Kidney epithelial cell (primary cell): ENCODE results near the gene CTRL. TPM values are rescaled to one million over a fixed set of nuclear protein-coding genes. Genes with fewer than 3 reads are reported as not detected.

ENCODE experiments used
- DNase-seq: peaks from one replicate; pipeline ENCODE4 v3.0.0-alpha.2; 2010; ENCODE audit warnings: low read depth
- H3K27me3 ChIP-seq: 2 replicates; pipeline ENCODE4 v1.6.0; 2011; ENCODE audit warnings: low read length; ENCODE audit not compliant: control insufficient read depth, insufficient read depth
- H3K36me3 ChIP-seq: 2 replicates; pipeline ENCODE4 v1.5.1; 2011; ENCODE audit warnings: low read length; ENCODE audit not compliant: control insufficient read depth, insufficient read depth
- H3K4me3 ChIP-seq: 2 replicates; pipeline ENCODE4 v1.5.1; 2011; ENCODE audit warnings: low read depth, mild to moderate bottlenecking, control low read depth, low read length
- CTCF ChIP-seq: IDR thresholded peaks from 2 replicates; pipeline ENCODE4 v1.5.1; 2011; ENCODE audit warnings: mild to moderate bottlenecking, moderate library complexity, low read length, control low read depth, inconsistent platforms; ENCODE audit not compliant: insufficient read depth, poor library complexity, severe bottlenecking
- total RNA-seq: library from RNA; depleted of rRNA; stranded (reverse); fragments of >200 nt; gene quantifications from 2 replicates; pipeline ENCODE4 v1.2.3, GENCODE V29; 2015

CTRL gene
- total RNA-seq, 1 donor from 2014 or later, result not detected

GRCh38 chr16:67964477-67965131, 32.9 kb upstream of the CTRL start:
- Histone ChIP-seq H3K36me3 (no peaks in the 10 kb centered on the region), H3K27me3 (no peaks in the 10 kb centered on the region), H3K4me3 (no peak overlapping the region)
- DNase-seq, result no peak
- TF ChIP-seq CTCF, result no peak

- Histone ChIP-seq H3K36me3 (no peaks in the 10 kb centered on the region), H3K27me3 (no peaks in the 10 kb centered on the region), H3K4me3 (no peak overlapping the region)
- no peak for TF ChIP-seq CTCF
- DNase-seq, result no peak
These were observed 32.1 kb upstream of the CTRL start for GRCh38 chr16:67963662-67964321.

- no peak for TF ChIP-seq CTCF
These were observed 31.6 kb upstream of the CTRL start for GRCh38 chr16:67963292-67963661.

GRCh38 chr16:67962135-67962534, 30.5 kb upstream of the CTRL start:
- H3K36me3 ChIP-seq, result no peaks in the 10 kb centered on the region
- DNase-seq, result no peak
- H3K27me3 ChIP-seq, result no peaks in the 10 kb centered on the region
- no peak for TF ChIP-seq CTCF
- no peak overlapping the region for H3K4me3 ChIP-seq

More at GRCh38 chr16:67963292-67963661, 31.6 kb upstream of the CTRL start:
- no peak for DNase-seq
- Histone ChIP-seq H3K36me3 (no peaks in the 10 kb centered on the region), H3K4me3 (no peak overlapping the region), H3K27me3 (no peaks in the 10 kb centered on the region)

- no peak for DNase-seq
- TF ChIP-seq CTCF, result no peak
- Histone ChIP-seq H3K27me3 (no peaks in the 10 kb centered on the region), H3K36me3 (no peaks in the 10 kb centered on the region), H3K4me3 (no peak overlapping the region)
These were observed 29.9 kb upstream of the CTRL start for GRCh38 chr16:67961551-67961957.
